NCI-H69 (cell line): ENCODE measurements around the gene TBC1D30.
A peak's percentile ranks its signal among the peaks of the same experiment; 100 is the strongest.
"Not testable (repeated sequence)": the region's sequence is repeated elsewhere in the genome, so short reads cannot be mapped to it uniquely, and the experiment has no call there.

ENCODE experiments used
- DNase-seq: peaks from one replicate; lab custom pipeline; 2025; lab: John Stamatoyannopoulos, UW

TBC1D30 gene

DNA sequence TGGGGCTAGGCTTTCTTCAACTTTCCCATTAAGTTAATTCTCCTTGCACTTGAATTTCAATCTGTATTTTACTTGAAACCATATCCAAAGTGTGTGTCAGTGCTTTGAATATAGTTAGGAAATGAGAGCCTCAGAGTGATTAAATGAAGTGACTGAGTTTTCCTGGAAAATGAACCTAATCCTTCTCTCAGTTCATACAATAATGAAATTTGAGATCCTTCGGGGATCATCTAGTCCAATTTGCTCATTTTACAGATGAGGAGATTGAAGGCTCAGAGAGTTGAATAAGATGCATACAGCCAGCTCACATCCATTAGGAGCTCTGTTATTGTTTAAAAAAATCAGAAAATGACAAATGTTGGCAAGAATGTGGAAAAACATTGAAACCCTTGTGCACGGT is 18.3 kb upstream of the TBC1D30 start:
- no peak for DNase-seq

DNA sequence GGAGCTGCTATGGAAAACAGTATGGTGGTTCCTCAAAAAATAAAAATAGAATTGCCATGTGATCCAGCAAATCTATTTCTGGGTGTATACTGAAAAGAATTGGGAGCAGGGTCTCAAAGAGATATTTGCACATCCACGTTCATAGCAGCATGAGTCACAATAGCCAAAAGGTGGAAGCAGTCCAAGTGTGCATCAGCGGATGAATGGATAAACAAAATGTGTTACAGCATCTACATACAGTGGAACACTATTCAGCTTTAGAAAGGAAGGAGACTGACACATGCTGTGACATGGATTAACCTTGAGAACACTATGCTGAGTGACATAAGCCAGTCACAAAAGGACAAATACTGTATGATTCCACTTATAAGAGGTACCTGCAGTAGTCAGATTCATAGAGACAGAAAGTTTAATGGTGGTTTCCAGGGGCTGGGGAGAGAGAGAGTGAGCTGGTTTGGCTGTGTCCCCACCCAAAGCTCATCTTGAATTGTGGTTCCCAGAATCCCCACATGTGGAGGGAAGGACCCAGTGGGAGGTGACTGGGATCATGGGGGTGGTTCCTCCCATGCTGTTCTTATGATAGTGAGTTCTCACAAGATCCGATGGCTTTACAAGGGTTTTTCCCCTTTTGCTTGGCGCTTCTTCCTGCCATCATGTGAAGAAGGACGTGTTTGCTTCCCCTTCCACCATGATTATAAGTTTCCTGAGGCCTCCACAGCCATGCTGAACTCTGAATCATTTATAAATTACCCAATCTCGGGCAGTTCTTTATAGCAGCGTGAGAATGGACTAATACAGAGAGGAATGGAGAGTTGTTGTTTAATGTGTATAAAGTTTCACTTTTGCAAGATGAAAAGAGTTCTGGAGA is 17.6 kb upstream of the TBC1D30 start:
- DNase-seq, result peak; percentile 14

DNA sequence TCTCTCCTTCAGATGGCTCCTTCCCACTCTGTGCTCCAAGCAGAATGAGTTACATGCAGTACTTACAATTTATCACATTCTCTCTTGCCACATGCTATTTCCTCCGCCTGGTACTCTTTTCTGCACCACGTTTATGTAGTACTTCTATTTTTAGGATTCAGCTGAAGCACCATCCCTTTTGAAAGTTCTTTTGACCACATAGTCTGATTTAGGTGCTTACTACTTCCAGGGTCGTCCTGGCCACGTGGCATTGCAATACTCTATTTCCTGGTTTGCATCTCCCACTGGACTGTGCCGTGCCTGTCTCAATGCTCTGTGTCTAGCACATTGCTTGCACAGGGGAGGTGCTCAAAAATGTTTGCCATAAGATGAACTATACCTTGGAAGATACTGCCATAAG is 16.3 kb upstream of the TBC1D30 start:
- no peak for DNase-seq

DNA sequence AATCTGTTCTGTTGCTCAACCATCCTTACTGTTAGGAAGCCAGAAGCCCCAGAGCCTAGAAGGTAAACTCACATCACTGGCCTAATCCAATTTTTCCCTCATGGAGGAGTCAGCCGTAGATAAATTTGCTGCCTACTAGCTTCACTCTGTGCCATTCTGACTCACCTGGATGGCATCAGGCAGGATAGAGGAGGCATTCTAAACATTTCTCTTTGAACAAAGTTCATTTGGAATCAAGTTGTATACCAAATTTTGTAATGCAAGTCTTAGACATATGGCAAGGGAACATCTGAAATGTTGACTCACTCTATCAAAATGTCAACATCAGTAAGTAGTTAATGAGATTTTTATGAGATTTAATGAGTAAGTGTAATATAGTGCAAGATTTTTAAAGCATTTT is 13.6 kb upstream of the TBC1D30 start:
- peak; percentile 41 for DNase-seq

DNA sequence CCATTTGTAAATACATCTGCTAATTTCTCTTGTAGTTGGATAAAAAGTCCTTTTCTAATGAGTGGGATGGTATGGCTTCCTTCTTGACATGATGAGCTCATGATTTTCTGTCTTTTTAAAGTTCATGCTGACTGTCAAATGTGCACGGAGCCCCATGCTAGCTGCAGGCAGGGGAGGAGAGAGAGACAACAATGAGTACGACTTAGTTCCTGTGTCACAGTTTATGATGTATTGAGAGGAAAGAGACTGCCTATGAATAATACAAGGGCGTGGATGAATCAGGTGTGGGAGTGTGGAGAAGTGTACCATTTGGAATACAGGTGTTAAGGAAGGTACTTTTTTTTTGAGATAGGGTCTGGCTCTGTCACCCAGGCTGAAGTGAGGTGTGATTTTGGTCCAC is 10.7 kb upstream of the TBC1D30 start:
- peak; percentile 55 for DNase-seq

DNA sequence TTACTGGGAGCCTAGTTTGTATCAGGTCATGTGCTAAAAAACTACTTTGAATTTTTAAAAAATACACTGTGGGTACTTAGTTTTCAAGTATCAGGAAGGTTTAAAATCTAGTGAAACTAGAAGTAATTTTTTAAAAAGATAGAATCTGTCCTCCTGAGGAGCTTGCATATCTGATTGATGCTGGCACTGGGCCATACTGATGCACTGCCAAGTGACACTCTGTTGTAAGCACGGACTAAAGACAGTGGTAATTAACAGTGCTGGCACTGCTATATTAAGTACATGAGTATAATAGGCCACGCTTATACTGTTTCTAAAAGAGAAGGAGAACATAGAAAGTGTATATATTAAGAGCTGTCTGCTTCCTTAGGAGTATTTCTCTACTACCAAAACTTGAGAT is 10.0 kb upstream of the TBC1D30 start:
- DNase-seq, result peak; percentile 83

DNA sequence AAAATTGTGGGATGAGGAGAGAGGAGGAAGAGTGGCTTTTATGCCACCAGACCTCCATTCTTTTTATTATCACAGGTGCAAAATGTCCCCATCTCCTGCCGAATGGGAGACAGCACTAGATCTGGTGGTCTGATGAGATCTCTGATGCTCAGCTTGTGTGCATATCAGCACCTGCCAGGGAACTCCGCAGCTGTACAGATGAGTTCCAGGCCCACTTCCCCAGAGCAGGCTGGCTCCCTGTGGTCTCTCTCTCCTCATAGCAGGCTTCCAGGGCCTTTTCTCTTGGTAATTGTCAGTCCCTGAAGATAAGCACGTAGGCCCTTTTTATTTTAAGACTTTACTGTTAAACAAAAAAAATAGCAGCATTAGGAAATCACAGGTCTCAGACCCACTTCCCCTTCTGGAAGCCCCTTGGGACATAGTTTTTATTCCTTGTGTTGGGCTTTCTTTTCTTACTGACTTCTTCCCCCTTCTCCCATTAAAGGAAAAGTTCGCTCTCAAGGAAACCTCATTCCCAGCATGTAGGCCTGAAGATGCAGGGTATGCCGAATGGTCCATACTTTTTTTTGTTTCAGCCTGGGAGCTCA is 4.5 kb upstream of the TBC1D30 start:
- no peak for DNase-seq

DNA sequence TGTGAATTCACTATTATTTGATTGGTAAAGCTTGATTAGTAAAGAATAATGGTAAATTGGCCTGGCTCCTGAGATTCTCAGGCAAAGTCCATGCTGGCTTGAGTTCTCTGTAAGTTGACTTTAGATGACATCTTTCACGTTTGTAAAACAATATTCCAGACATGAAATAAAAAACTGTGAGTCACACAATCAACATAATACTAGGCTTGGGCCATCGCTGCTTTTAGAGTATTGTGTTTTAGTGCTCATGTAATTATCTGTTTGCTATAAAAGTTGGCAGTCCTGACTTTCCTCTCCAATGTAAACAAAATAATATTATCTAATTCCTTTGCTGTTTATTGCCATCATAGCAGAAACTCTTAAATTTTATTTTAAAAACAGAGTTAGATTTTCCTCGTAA is 3.9 kb upstream of the TBC1D30 start:
- DNase-seq, result peak; percentile 44

DNA sequence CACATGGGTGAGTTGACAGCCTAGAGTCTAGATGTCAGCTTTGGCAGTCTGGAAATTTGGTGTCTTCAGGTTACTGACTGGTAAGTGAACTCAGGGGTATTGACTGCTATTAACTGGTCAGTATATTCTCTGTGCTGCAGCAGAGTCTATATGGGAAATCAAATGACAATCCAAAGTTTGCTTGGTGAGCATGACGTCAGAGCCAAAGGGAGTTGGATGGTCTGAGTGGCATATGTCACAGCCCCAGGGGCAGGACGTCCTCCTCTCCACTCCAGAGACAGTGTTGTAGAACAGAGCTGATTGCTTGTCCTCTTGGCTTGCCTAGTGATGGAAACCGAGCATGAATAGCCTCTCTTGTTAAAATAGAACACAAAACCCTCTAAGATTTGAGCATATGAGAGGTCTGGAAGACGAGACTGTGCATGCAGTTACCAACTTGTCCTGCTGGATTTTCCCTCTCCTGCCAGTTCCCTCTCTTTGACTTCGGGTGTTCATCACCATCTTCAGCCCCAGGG is 3.3 kb upstream of the TBC1D30 start:
- DNase-seq, result no peak

DNA sequence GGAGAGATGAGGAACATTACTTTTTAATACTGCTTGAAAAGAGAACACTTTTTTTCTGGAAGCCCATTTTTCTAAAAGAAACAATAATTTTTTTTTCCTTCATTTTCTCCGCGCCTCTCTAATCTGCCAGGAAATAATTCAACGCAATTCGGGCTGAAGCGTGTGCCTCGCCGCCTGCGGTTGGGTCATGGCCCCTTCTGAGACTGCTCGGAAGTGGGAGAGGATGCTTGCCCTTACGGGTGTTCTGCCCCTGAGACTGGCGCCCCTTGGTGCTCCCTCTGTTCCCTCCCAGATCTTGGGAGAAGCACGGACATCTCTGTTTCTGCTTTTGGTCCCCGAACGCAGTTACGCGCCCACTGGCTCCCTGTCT is 332 bp upstream of the TBC1D30 start:
- no peak for DNase-seq

DNA sequence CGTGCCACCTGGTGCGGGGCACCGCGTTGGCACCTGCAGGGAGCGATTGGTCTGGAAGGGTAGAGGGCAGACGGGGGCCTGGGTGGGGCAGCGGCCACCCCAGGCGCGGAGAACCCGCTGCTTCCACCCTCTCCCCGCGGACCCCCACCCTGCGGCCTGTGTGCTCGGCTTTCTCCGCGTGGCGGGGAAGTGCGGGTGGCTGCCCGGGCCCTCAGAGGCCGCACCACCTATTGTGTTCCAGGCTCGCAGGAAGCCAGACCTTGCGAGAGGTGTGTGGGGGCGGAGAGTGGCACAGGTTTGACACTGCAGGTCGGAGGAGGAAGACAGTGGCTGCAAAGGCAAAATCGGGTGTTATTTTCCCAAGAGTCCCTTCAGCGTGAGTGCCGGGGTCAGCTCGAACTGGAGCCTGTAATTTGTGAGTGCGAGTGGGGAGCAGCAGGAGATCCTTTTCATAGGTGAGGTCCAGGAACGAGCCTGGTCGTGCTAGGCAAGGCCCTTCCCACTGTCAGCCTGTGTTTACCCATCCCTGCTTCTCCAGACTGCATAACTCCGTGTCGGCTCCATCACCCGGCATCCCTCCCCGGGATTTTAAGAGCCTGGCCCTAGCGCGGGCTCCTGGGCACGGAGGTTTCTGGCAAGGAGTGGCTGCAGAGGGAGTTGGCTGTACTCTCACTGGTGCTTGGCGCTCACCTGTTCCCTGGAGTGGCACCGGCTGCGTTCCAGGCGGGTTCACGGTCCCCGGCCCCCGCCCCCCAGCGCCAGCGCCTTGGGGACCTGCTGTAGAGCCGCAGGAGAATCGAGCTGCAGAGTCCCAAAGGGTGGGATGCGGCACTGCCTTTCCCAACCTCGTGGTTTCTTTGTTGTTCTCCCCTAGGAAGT is 935 bp downstream of the TBC1D30 start:
- peak; percentile 82 for DNase-seq

DNA sequence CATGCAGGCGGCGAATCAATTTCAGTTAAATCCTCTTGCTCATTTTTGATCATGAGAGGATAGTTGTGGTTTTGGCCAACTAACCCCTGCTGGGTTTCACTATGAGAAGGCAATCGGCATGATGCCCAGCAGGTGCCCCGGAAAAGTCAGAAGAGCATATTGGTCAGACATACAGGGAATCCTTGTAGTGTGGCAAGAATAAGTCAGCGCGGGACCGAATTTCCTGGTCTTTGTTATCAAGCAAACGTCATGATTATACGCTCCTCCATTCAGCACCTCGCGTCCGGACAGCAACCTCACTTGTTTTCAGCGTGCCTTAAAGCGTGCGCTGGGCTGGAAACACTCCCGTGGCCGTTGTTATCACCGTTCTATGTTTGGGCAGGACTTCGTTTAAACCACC is 1.8 kb downstream of the TBC1D30 start:
- DNase-seq, result peak; percentile 88

DNA sequence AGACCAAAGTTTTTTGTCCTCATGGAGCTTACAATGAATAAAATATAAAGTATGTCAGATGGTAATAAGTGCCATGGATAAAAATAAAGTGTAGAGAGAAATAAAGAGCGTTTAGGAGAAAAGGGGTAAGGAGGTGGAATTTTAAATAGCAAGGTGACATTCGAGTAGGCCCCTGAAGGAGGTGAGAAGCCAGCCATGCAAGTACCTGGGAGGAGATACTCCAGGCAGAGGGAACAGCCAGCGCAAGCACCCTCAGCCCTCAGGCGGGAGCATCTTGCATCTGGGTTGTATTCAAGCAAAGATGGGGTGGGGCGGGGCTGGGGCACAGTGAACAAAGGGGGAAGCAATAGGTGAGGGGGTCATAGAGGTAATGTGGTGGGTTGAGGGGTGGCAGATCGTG is 4.3 kb downstream of the TBC1D30 start:
- no peak for DNase-seq

DNA sequence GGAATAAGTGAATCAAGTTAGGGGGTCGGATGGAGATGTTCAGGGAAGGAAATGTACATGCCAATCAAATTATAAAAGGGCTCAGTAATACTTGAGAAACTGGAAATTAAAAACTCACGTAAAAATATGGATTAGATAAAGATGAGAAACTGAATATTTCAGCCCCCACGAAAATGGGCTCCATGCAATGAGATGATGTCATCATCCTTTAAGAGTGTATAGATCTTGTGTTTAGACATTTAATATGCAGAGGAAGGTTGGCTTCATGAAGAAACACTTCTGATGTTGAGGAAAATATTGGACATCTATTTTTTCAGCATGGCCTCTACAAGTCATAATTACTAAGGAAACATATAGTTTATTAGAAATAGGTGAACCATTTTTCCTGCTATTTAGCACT is 9.5 kb downstream of the TBC1D30 start:
- no peak for DNase-seq

DNA sequence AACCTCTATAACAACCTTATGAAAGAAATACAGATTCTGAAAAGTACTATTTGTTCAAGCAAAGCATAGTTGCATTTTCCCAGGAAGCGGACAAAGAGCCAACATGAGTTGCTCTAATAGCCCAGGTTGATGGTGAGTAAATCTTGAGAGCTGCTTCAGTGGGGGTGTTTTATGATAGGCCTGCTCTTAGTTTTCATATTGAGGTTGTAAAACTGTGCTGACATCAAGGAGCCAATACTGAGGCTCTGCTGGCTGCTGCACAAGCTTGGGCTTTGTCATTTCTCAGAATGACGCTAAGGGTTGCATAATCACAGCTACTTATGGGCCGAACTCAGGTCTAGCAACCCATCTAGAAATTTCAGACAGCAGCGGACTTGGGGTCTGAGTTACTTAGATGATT is 11.5 kb downstream of the TBC1D30 start:
- no peak for DNase-seq

DNA sequence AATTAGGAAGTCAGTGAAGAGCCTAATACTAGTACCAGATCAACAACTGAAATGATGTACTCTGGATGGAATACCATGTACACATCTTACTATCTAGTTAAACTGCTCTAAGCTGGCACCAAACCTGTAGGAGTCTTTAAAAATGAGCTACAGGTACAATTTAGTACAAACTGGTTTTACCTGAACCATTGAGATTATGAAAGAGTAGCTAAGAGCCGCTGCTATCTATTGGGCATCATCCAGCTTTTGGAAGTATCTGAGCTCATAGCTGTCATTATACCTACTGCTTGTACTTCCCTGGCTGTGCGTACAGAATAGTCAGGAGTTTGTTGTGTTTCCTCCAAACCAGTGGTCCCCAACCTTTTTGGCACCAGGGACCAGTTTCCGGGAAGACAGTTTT is 12.4 kb downstream of the TBC1D30 start:
- DNase-seq, result no peak

DNA sequence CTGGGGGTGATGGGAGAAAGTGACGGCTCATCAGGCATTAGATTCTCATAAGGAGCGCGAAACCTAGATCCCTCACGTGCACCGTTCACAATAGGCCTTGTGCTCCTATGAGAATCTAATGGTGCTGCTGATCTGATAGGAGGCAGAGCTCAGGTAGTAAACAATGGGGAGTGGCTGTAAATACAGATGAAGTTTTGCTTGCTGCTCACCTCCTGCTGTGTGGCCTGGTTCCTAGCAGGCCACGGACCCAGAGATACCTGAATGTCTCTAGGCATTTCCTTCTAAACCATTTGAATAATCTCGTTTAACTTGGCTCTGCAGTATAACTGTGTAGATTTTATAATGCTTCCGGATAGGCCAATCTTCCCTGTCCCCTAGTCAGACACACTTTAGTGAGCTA is 13.0 kb downstream of the TBC1D30 start:
- no peak for DNase-seq

DNA sequence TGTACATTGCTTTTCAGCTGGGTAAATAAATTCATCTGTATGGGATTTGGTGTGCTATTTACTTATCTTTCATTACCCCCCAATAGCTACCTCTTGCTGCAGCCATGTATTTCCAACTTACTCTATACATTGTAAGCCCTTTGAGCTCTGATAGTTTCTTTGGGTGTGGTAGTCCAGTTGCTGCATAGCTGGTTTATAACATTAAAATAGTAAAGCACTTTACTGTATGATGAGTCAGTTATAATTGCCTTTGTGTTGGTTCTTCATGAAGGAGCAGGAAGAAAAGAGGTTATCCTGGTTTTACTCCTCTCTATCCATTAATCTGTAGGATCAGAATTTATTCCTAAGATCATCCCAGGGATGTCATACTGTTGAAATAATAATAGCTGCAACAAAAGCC is 15.7 kb downstream of the TBC1D30 start:
- peak; percentile 12 for DNase-seq

DNA sequence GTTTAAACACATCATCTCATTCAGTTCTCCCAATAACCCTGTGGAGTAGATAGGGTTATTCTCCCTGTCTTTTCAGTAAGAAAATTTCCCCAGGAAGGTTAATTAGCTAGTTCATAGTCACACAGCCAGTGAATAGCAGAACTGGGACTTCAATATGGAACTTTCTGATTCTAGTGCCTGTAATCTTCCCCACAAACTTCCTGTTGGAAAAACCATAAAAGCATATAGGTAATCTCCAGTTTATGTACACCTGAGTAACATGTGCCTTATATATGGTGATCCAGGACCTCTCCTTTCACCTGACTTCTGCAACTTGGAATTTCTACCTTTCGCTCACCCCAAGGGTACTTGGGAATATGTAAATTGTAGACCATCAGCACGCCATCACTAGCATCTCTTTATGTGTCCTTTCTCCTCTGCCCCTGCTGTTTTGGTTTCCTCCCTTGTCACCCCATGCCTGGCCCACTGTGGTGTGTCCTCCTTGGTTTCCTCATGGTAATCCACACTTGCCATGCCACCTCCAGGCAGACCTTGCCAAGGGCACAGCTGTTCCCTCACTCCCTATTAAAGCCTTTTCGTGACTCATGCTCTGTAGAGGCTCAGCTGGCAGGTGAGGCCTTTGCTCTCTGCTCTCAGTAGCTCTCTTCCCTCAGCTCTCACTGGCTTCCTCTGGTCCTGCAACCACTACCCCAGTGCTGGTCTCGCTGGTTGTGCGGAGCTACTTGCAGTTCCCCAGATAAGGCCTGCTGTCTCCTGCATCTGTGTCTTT is 16.7 kb downstream of the TBC1D30 start:
- no peak for DNase-seq

DNA sequence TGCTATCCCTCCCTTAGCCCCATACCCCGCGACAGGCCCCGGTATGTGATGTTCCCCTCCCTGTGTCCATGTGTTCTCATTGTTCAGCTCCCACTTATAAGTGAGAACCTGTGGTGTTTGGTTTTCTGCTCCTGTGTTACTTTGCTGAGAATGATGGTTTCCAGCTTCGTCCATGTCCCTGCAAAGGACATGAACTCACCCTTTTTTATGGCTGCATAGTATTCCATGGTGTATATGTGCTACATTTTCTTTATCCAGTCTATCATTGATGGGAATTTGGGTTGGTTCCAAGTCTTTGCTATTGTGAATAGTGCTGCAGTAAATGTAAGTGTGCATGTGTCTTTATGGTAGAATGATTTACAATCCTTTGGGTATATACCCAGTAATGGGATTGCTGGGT is 24.0 kb downstream of the TBC1D30 start:
- not testable (repeated sequence) for DNase-seq

DNA sequence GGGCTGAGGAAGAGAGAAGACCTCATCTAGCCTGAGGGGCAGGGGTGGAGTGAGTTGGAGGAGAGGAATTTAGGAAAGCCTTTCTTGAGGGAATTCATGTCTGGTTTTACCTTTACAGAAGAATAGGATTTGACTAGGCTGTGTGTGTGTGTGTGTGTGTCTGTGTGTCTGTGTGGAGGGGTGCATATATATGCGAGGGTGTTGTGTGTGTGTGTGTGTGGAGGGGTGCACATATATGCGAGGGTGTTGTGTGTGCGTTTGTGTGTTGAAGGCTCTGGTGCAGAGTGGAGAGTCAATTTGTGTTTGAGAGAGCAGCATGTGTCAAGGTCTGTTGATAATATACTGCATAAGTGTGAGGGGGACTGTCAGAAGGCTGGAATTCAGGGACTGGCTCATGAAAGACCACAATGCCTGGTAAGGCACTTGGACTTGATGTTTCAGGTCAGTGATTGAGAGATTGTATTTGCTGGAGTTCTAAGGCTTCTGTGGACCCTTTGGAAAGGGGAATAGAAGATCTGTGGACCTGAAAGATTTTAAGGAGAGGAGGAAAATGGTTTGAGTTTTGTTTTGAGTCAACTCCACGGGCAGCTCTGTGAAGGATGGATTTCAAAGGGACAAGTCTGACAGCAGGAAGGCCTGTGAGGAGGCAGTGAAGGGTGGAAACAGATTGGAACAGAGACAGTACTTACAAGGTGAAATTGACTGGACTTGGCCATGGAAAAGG is 34.6 kb downstream of the TBC1D30 start:
- no peak for DNase-seq
